ENCODE data around the gene GAB1.

The GAB1 gene

DNA sequence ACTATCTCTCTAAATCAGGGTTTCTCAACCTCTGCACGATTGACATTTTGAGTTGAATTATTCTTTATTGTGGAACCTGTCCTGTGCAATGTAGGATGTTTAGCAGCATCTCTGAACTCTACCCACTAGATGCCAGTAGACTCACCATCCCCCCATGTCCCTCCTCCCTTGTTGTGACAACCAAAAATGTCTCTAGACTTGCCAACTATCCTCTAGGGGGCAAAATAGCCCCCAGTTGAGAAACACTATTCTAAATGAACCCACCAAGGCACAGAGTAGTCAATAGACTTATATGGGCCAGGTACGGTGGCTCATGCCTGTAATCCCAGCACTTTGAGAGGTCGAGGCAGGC is 49.1 kb upstream of the GAB1 start:
- POLR2A ChIA-PET, result interaction anchor here (0.6 kb wide), 1 partner anchor 1877 kb away, joined by 5 read pairs; no protein-coding TSS in a partner anchor
- Histone ChIP-seq H3K27ac (ENCODE audit: extremely low read depth, low read depth, low read length) (no peak overlapping the region), H3K36me3 (ENCODE audit: control insufficient read depth in 2 of 2, insufficient read depth in 1 of 2, low read length in 2 of 2) (no peaks in the 10 kb centered on the region), H3K9me3 (ENCODE audit: control insufficient read depth, insufficient read depth, low read depth, low read length) (no peaks in the 10 kb centered on the region), H3K4me3 (ENCODE audit: low read depth, low read length) (no peak overlapping the region), H3K4me1 (ENCODE audit: control insufficient read depth, insufficient read depth, low read length) (no peaks in the 10 kb centered on the region)
- no peak for TF ChIP-seq GLI4 (tag by site-specific recombination; IDR thresholded peaks at IDR 0.05)
- TF ChIP-seq, protein P1, sequence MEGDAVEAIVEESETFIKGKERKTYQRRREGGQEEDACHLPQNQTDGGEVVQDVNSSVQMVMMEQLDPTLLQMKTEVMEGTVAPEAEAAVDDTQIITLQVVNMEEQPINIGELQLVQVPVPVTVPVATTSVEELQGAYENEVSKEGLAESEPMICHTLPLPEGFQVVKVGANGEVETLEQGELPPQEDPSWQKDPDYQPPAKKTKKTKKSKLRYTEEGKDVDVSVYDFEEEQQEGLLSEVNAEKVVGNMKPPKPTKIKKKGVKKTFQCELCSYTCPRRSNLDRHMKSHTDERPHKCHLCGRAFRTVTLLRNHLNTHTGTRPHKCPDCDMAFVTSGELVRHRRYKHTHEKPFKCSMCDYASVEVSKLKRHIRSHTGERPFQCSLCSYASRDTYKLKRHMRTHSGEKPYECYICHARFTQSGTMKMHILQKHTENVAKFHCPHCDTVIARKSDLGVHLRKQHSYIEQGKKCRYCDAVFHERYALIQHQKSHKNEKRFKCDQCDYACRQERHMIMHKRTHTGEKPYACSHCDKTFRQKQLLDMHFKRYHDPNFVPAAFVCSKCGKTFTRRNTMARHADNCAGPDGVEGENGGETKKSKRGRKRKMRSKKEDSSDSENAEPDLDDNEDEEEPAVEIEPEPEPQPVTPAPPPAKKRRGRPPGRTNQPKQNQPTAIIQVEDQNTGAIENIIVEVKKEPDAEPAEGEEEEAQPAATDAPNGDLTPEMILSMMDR (tag by site-specific recombination; IDR thresholded peaks at IDR 0.05), result peak; percentile 58
- CTCF ChIA-PET, result no interaction called here

DNA sequence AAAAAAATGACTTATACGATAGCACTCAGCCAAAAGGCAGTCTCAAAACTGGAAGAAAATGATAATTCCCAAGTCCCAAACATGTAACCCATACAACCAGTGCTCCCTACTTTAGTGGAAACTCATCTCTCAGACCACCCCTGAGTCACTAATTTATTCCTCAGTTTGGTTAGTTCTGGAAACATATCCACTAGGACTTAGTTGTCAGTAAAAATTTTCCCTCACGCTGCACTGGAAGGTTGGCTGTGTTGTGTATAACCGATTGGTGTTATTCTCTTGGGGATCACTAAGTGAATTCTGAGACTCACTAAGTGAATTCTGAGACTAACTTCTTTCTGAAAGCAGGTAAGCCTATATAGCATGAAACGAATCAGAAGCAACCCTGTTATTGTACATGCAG is 48.5 kb upstream of the GAB1 start:
- Histone ChIP-seq H3K36me3 (ENCODE audit: control insufficient read depth in 2 of 2, insufficient read depth in 1 of 2, low read length in 2 of 2) (no peaks in the 10 kb centered on the region), H3K4me1 (ENCODE audit: control insufficient read depth, insufficient read depth, low read length) (no peaks in the 10 kb centered on the region), H3K4me3 (ENCODE audit: low read depth, low read length) (no peak overlapping the region), H3K9me3 (ENCODE audit: control insufficient read depth, insufficient read depth, low read depth, low read length) (no peaks in the 10 kb centered on the region), H3K27ac (ENCODE audit: extremely low read depth, low read depth, low read length) (no peak overlapping the region)
- ChIA-PET CTCF (no interaction called here), POLR2A (interaction anchor here (0.6 kb wide), 1 partner anchor 1877 kb away, joined by 5 read pairs; no protein-coding TSS in a partner anchor)
- TF ChIP-seq ZNF292 (tag by site-specific recombination; IDR thresholded peaks at IDR 0.05; ENCODE audit: borderline replicate concordance, low read depth) (no peak), PRDM1 (tag by site-specific recombination; IDR thresholded peaks at IDR 0.05) (no peak), ZNF585B (tag by site-specific recombination; IDR thresholded peaks at IDR 0.05) (no peak), WT1 (tag by site-specific recombination; IDR thresholded peaks at IDR 0.05) (no peak), ZNF654 (tag by site-specific recombination; IDR thresholded peaks at IDR 0.05; ENCODE audit: low read depth) (no peak), SALL2 (tag by site-specific recombination; IDR thresholded peaks at IDR 0.05; ENCODE audit: borderline replicate concordance) (no peak), ZNF768 (tag by site-specific recombination; IDR thresholded peaks at IDR 0.05) (no peak), ZNF184 (tag by site-specific recombination; IDR thresholded peaks at IDR 0.05) (no peak), ZSCAN5A (tag by site-specific recombination; IDR thresholded peaks at IDR 0.05) (no peak)
- TF ChIP-seq, protein P2, sequence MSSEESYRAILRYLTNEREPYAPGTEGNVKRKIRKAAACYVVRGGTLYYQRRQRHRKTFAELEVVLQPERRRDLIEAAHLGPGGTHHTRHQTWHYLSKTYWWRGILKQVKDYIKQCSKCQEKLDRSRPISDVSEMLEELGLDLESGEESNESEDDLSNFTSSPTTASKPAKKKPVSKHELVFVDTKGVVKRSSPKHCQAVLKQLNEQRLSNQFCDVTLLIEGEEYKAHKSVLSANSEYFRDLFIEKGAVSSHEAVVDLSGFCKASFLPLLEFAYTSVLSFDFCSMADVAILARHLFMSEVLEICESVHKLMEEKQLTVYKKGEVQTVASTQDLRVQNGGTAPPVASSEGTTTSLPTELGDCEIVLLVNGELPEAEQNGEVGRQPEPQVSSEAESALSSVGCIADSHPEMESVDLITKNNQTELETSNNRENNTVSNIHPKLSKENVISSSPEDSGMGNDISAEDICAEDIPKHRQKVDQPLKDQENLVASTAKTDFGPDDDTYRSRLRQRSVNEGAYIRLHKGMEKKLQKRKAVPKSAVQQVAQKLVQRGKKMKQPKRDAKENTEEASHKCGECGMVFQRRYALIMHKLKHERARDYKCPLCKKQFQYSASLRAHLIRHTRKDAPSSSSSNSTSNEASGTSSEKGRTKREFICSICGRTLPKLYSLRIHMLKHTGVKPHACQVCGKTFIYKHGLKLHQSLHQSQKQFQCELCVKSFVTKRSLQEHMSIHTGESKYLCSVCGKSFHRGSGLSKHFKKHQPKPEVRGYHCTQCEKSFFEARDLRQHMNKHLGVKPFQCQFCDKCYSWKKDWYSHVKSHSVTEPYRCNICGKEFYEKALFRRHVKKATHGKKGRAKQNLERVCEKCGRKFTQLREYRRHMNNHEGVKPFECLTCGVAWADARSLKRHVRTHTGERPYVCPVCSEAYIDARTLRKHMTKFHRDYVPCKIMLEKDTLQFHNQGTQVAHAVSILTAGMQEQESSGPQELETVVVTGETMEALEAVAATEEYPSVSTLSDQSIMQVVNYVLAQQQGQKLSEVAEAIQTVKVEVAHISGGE (tag by site-specific recombination; conservative IDR thresholded peaks at IDR 0.05; ENCODE audit: low read depth), result no peak

- no peak for TF ChIP-seq ZFP41 (tag by site-specific recombination; IDR thresholded peaks at IDR 0.05; ENCODE audit: borderline replicate concordance)
- TF ChIP-seq, protein P3, sequence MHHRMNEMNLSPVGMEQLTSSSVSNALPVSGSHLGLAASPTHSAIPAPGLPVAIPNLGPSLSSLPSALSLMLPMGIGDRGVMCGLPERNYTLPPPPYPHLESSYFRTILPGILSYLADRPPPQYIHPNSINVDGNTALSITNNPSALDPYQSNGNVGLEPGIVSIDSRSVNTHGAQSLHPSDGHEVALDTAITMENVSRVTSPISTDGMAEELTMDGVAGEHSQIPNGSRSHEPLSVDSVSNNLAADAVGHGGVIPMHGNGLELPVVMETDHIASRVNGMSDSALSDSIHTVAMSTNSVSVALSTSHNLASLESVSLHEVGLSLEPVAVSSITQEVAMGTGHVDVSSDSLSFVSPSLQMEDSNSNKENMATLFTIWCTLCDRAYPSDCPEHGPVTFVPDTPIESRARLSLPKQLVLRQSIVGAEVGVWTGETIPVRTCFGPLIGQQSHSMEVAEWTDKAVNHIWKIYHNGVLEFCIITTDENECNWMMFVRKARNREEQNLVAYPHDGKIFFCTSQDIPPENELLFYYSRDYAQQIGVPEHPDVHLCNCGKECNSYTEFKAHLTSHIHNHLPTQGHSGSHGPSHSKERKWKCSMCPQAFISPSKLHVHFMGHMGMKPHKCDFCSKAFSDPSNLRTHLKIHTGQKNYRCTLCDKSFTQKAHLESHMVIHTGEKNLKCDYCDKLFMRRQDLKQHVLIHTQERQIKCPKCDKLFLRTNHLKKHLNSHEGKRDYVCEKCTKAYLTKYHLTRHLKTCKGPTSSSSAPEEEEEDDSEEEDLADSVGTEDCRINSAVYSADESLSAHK (tag by site-specific recombination; IDR thresholded peaks at IDR 0.05), result no peak
- no peak for TF ChIP-seq ZNF747 (tag by site-specific recombination; IDR thresholded peaks at IDR 0.05)
- ChIA-PET CTCF (no interaction called here), POLR2A (no interaction called here)
- Histone ChIP-seq H3K27ac (ENCODE audit: extremely low read depth, low read depth, low read length) (no peak overlapping the region), H3K9me3 (ENCODE audit: control insufficient read depth, insufficient read depth, low read depth, low read length) (no peaks in the 10 kb centered on the region), H3K4me3 (ENCODE audit: low read depth, low read length) (no peak overlapping the region), H3K4me1 (ENCODE audit: control insufficient read depth, insufficient read depth, low read length) (no peaks in the 10 kb centered on the region), H3K36me3 (ENCODE audit: control insufficient read depth in 2 of 2, insufficient read depth in 1 of 2, low read length in 2 of 2) (no peaks in the 10 kb centered on the region)
These were observed 47.3 kb upstream of the GAB1 start for GRCh38 chr4:143289370-143289769.
